IMR-90 (cell line): ENCODE data around the gene ROBO1. TPM values are rescaled to one million over a fixed set of nuclear protein-coding genes. Genes with fewer than 3 reads are reported as not detected.

Source experiments
- ATAC-seq: fragments of 200-7000 bp; cut with Tn5 transposase; 2 replicates; pipeline ENCODE4 v1.9.1; 2020; ENCODE audit warnings: low read depth, mild to moderate bottlenecking, moderate library complexity
- BruUV-seq: library from RNA; stranded (reverse); fragments of 400-500 nt; replicated peaks from 2 replicates; lab custom pipeline; 2021; lab: Mats Ljungman, UMichigan
- CTCF ChIA-PET: fragments of 300-600 bp; formaldehyde crosslinking; extraction: SDS; loops from one replicate; lab custom pipeline; 2021; ENCODE audit warnings: antibody characterized with exemption; lab: Yijun Ruan, JAX
- POLR2A ChIA-PET: fragments of 300-600 bp; sonication (Branson Sonifier 250); formaldehyde crosslinking; loops from one replicate; lab custom pipeline; 2022; ENCODE audit warnings: antibody characterized with exemption; ENCODE audit not compliant: unreplicated experiment; lab: Charles Lee
- DNase-seq: peaks from one replicate; pipeline ENCODE4 v3.0.0; 2013
- H2AFZ ChIP-seq: replicated peaks from 2 replicates; pipeline ENCODE3; 2013; ENCODE audit warnings: low read length, mild to moderate bottlenecking; ENCODE audit not compliant: poor library complexity
- H2AK5ac ChIP-seq: 2 replicates; pipeline ENCODE4 v1.6.1; 2013; ENCODE audit warnings: low read depth, low read length, inconsistent platforms
- H2AK9ac ChIP-seq: replicated peaks from 2 replicates; pipeline ENCODE3; 2013; ENCODE audit warnings: mild to moderate bottlenecking, low read depth, low read length, moderate library complexity; ENCODE audit not compliant: poor library complexity
- H2BK120ac ChIP-seq: 2 replicates; pipeline ENCODE4 v1.6.1; 2013; ENCODE audit warnings: low read depth, low read length, inconsistent platforms
- H2BK15ac ChIP-seq: 3 replicates; pipeline ENCODE4 v1.6.1; 2013; ENCODE audit warnings: low read depth, low read length, inconsistent platforms
- H2BK20ac ChIP-seq: 2 replicates; pipeline ENCODE4 v1.6.1; 2013; ENCODE audit warnings: low read depth, mild to moderate bottlenecking, inconsistent platforms, low read length, moderate library complexity
- H2BK5ac ChIP-seq: 2 replicates; pipeline ENCODE4 v1.6.1; 2013; ENCODE audit warnings: mild to moderate bottlenecking, low read depth, low read length, inconsistent platforms; ENCODE audit not compliant: poor library complexity, severe bottlenecking
- H3K14ac ChIP-seq: replicated peaks from 2 replicates; pipeline ENCODE4 v1.6.1; 2013; ENCODE audit warnings: low read depth, low read length, inconsistent platforms
- H3K18ac ChIP-seq: 2 replicates; pipeline ENCODE4 v1.6.1; 2013; ENCODE audit warnings: low read depth, low read length, control low read depth
- H3K23ac ChIP-seq: 2 replicates; pipeline ENCODE4 v1.6.1; 2013; ENCODE audit warnings: low read depth, low read length, inconsistent platforms
- H3K27ac ChIP-seq: 2 replicates; pipeline ENCODE4 v1.5.1; 2013; ENCODE audit warnings: mild to moderate bottlenecking, control low read depth, low read length; ENCODE audit not compliant: insufficient read depth
- H3K27me3 ChIP-seq: 2 replicates; pipeline ENCODE4 v1.6.1; 2013; ENCODE audit warnings: low read length; ENCODE audit not compliant: control insufficient read depth, insufficient read depth
- H3K36me3 ChIP-seq: 2 replicates; pipeline ENCODE4 v1.6.1; 2013; ENCODE audit warnings: low read length, mixed read lengths; ENCODE audit not compliant: control insufficient read depth, insufficient read depth
- H3K4ac ChIP-seq: 2 replicates; pipeline ENCODE4 v1.6.1; 2013; ENCODE audit warnings: low read depth, low read length, inconsistent platforms
- H3K4me1 ChIP-seq: 2 replicates; pipeline ENCODE4 v1.6.1; 2013; ENCODE audit warnings: low read length, mixed read lengths; ENCODE audit not compliant: control insufficient read depth, insufficient read depth
- H3K4me2 ChIP-seq: 2 replicates; pipeline ENCODE4 v1.6.1; 2013; ENCODE audit warnings: low read depth, mild to moderate bottlenecking, control low read depth, low read length, moderate library complexity
- H3K4me3 ChIP-seq: 2 replicates; pipeline ENCODE4 v1.5.1; 2013; ENCODE audit warnings: low read depth, mild to moderate bottlenecking, control low read depth, low read length, moderate library complexity; ENCODE audit not compliant: insufficient read depth
- H3K56ac ChIP-seq: 2 replicates; pipeline ENCODE4 v1.6.1; 2013; ENCODE audit warnings: low read length, inconsistent platforms; ENCODE audit not compliant: insufficient read depth; ENCODE audit errors: extremely low read depth
- H3K79me1 ChIP-seq, 2 experiments: 2 replicates each; pipeline ENCODE4 v1.6.1; 2013; ENCODE audit warnings: low read length in 2 of 2, inconsistent platforms in 1 of 2, low read depth in 1 of 2
- H3K9ac ChIP-seq: 2 replicates; pipeline ENCODE4 v1.6.1; 2013; ENCODE audit warnings: low read depth, low read length, control low read depth
- H3K9me1 ChIP-seq: 2 replicates; pipeline ENCODE4 v1.6.1; 2013; ENCODE audit warnings: low read length, inconsistent platforms; ENCODE audit not compliant: insufficient read depth
- H3K9me3 ChIP-seq: 2 replicates; pipeline ENCODE4 v1.6.1; 2013; ENCODE audit warnings: low read length; ENCODE audit not compliant: control insufficient read depth, insufficient read depth
- H4K20me1 ChIP-seq: 2 replicates; pipeline ENCODE4 v1.6.1; 2013; ENCODE audit warnings: low read length, inconsistent platforms; ENCODE audit not compliant: insufficient read depth
- H4K5ac ChIP-seq: 2 replicates; pipeline ENCODE4 v1.6.1; 2013; ENCODE audit warnings: mild to moderate bottlenecking, low read depth, low read length, control low read depth
- H4K8ac ChIP-seq, 2 experiments: 2 replicates each; pipeline ENCODE4 v1.6.1; 2013; ENCODE audit warnings: low read depth in 2 of 2, low read length in 2 of 2, control low read depth in 1 of 2, inconsistent platforms in 1 of 2
- H4K91ac ChIP-seq: 2 replicates; pipeline ENCODE4 v1.6.1; 2013; ENCODE audit warnings: low read depth, low read length, inconsistent platforms; ENCODE audit not compliant: insufficient read depth
- BHLHE40 ChIP-seq: fragments of 150-350 bp; IDR thresholded peaks from 2 replicates; pipeline ENCODE4 v1.6.1; 2016; ENCODE audit warnings: mild to moderate bottlenecking, low read depth, low read length
- CEBPB ChIP-seq: IDR thresholded peaks from 2 replicates; pipeline ENCODE4 v1.6.1; 2012; ENCODE audit warnings: low read depth, low read length, improper control_type of control experiment
- CHD1 ChIP-seq: IDR thresholded peaks from 2 replicates; pipeline ENCODE4 v1.6.1; 2012; ENCODE audit warnings: low read depth, low read length, improper control_type of control experiment
- CTCF ChIP-seq: conservative IDR thresholded peaks from 2 replicates; pipeline ENCODE4 v1.5.1; 2012; ENCODE audit warnings: mild to moderate bottlenecking, low read depth, low read length, improper control_type of control experiment
- ELK1 ChIP-seq: fragments of 150-350 bp; IDR thresholded peaks from 2 replicates; pipeline ENCODE4 v1.6.1; 2016; ENCODE audit warnings: low read depth, mild to moderate bottlenecking, low read length, moderate library complexity, borderline replicate concordance
- NFE2L2 ChIP-seq: fragments of 150-350 bp; IDR thresholded peaks from 2 replicates; pipeline ENCODE4 v1.6.1; 2016; ENCODE audit warnings: low read depth, mild to moderate bottlenecking, low read length
- RCOR1 ChIP-seq: IDR thresholded peaks from 2 replicates; pipeline ENCODE4 v1.6.1; 2012; ENCODE audit warnings: mild to moderate bottlenecking, low read length, improper control_type of control experiment; ENCODE audit not compliant: insufficient replicate concordance
- SMC3 ChIP-seq: fragments of 150-350 bp; IDR thresholded peaks from 2 replicates; pipeline ENCODE4 v1.6.1; 2016; ENCODE audit warnings: low read depth, mild to moderate bottlenecking, antibody characterized with exemption, low read length, moderate library complexity
- dilution Hi-C: fragments of 300-500 bp; cut with HindIII; formaldehyde crosslinking; loops from one replicate; pipeline ENCODE4 v1.14.3; 2018; ENCODE audit warnings: low sequenced_read_pairs; ENCODE audit not compliant: unreplicated experiment
- in situ Hi-C: fragments of 300-500 bp; cut with MboI; formaldehyde crosslinking; loops from 3 replicates; pipeline ENCODE4 v1.14.3; 2019; ENCODE audit warnings: low sequenced_read_pairs, inconsistent platforms, mixed read lengths
- intact Hi-C: fragments of 100-400 bp; cut with micrococcal nuclease; formaldehyde crosslinking; loops from 2 replicates; pipeline ENCODE4 v1.10.0; 2022
- polyA plus RNA-seq, 3 experiments: library from polyadenylated mRNA; depleted of rRNA; stranded (reverse); fragments of >200 nt; gene quantifications; 2 replicates each; pipeline ENCODE4 v1.2.3, GENCODE V29; 2012; ENCODE audit warnings: low replicate concordance in 1 of 3
- total RNA-seq: library from RNA; depleted of rRNA; stranded (reverse); fragments of >200 nt; gene quantifications from 2 replicates; pipeline ENCODE4 v1.2.3, GENCODE V29; 2012
- TF ChIP-seq, protein P1 (sequence below): fragments of 150-350 bp; IDR thresholded peaks from 2 replicates; pipeline ENCODE4 v1.6.1; 2017; ENCODE audit warnings: mild to moderate bottlenecking, antibody characterized with exemption, low read length, low read depth

ROBO1 gene
- total and polyA plus RNA-seq, 2 of the 4 experiments (the other 2 are of a cell fraction): 24.1 to 53.9 TPM

- H4K20me1 ChIP-seq: no peaks in the 10 kb centered on the region
- intact Hi-C loops: loop anchor here (10.0 kb wide), 1 partner anchor 69 kb away; no protein-coding TSS in a partner anchor
Observed at GRCh38 chr3:79586232-79586631, 181.6 kb downstream of the ROBO1 start.

More at GRCh38 chr3:79586232-79586631, 181.6 kb downstream of the ROBO1 start:
- Histone ChIP-seq H2AK5ac (no peak overlapping the region), H3K4ac (no peak overlapping the region), H4K8ac (no peak overlapping the region), H3K79me1 (no peaks in the 10 kb centered on the region), H3K23ac (no peak overlapping the region), H3K9me1 (no peaks in the 10 kb centered on the region), H2BK15ac (no peak overlapping the region), H2BK20ac (no peak overlapping the region), H2AK9ac (no peak overlapping the region), H3K4me2 (no peak overlapping the region), H2BK120ac (no peak overlapping the region), H2BK5ac (no peak overlapping the region), H2AFZ (no peak overlapping the region), H3K27ac (no peak overlapping the region), H3K4me1 (no peaks in the 10 kb centered on the region), H3K9me3 (no peaks in the 10 kb centered on the region), H3K27me3 (no peaks in the 10 kb centered on the region), H3K4me3 (no peak overlapping the region), H4K5ac (no peak overlapping the region), H3K36me3 (no peaks in the 10 kb centered on the region), H3K56ac (no peak overlapping the region), H3K18ac (no peak overlapping the region), H3K14ac (no peak overlapping the region), H4K91ac (no peak overlapping the region), H3K9ac (no peak overlapping the region)
- ChIA-PET CTCF (no interaction called here), POLR2A (no interaction called here)
- no TSS peak for BruUV-seq
- DNase-seq (no peak), ATAC-seq (no peak)
- TF ChIP-seq ELK1: no peak
- TF ChIP-seq NFE2L2: no peak
- TF ChIP-seq CTCF: no peak
- TF ChIP-seq BHLHE40: no peak
- no peak for TF ChIP-seq CHD1
- no peak for TF ChIP-seq SMC3
- TF ChIP-seq, protein P1, sequence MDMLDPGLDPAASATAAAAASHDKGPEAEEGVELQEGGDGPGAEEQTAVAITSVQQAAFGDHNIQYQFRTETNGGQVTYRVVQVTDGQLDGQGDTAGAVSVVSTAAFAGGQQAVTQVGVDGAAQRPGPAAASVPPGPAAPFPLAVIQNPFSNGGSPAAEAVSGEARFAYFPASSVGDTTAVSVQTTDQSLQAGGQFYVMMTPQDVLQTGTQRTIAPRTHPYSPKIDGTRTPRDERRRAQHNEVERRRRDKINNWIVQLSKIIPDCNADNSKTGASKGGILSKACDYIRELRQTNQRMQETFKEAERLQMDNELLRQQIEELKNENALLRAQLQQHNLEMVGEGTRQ: no peak
- TF ChIP-seq RCOR1: no peak
- TF ChIP-seq CEBPB: no peak
- dilution Hi-C loops (no loop called here), in situ Hi-C loops (no loop called here)
